Daoy (cell line): Measurements from ENCODE around the gene PNPLA1. TPM values are rescaled to one million over a fixed set of nuclear protein-coding genes. Genes with fewer than 3 reads are reported as not detected.

ENCODE experiments used
- DNase-seq: peaks from one replicate; pipeline ENCODE4 v3.0.0-alpha.2; 2015; ENCODE audit warnings: low read depth
- total RNA-seq: library from RNA; depleted of rRNA; stranded (reverse); fragments of >200 nt; shearing (Covaris generic); gene quantifications from 2 replicates; pipeline ENCODE4 v1.2.3, GENCODE V29; 2014; rRNA removed

PNPLA1 gene
- total RNA-seq, result not detected in 2 replicates

GRCh38 chr6:36269834-36270705 lies at the start of gene PNPLA1:
PNPLA1 (plus strand) TSS chr6:36270060; CDS start chr6:36270460, 400 bp downstream.
- DNase-seq, result peak; percentile 28

GRCh38 chr6:36220226-36220625 lies 49.6 kb upstream of the PNPLA1 start:
- DNase-seq, result no peak

- DNase-seq, result no peak
These were observed 48.2 kb upstream of the PNPLA1 start for GRCh38 chr6:36221674-36222073.

- no peak for DNase-seq
These were observed 46.9 kb upstream of the PNPLA1 start for GRCh38 chr6:36222924-36223323.

- DNase-seq, result no peak
These were observed 46.2 kb upstream of the PNPLA1 start for GRCh38 chr6:36223706-36224105.

GRCh38 chr6:36224918-36225461 lies 44.9 kb upstream of the PNPLA1 start:
- peak; percentile 26 for DNase-seq

GRCh38 chr6:36226438-36227047 lies 43.3 kb upstream of the PNPLA1 start:
- no peak for DNase-seq

GRCh38 chr6:36227379-36228228 lies 42.3 kb upstream of the PNPLA1 start:
- DNase-seq, result no peak

- DNase-seq, result no peak
These were observed 40.6 kb upstream of the PNPLA1 start for GRCh38 chr6:36229223-36229622.

GRCh38 chr6:36230371-36230770 lies 39.5 kb upstream of the PNPLA1 start:
- no peak for DNase-seq

- DNase-seq, result no peak
These were observed 37.7 kb upstream of the PNPLA1 start for GRCh38 chr6:36232172-36232571.

DNA sequence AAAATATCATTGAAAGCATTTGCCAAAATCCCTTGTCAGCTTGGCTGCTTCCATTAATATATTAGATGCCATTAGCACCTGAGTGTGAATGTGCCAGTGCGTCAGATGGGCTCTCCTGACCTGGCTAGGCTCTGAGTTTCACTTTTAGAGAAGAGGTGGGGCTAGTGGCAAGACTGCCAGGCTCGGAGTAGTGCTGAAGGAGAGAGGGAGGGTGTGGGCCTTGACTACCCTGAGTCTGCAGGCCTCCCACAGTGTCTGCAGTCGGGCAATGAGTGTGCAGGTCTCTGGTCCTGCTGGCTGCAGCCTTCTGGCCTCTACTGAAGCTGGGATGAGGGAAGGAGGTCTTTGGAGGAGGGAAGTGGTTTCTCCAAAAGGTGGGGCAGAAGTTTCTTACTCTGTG lies 34.6 kb upstream of the PNPLA1 start:
- DNase-seq, result peak; percentile 17

- DNase-seq, result no peak
These were observed 34.0 kb upstream of the PNPLA1 start for GRCh38 chr6:36235862-36236261.

GRCh38 chr6:36239774-36240173 lies 30.1 kb upstream of the PNPLA1 start:
- DNase-seq, result no peak

- DNase-seq, result no peak
These were observed 28.1 kb upstream of the PNPLA1 start for GRCh38 chr6:36241728-36242127.

DNA sequence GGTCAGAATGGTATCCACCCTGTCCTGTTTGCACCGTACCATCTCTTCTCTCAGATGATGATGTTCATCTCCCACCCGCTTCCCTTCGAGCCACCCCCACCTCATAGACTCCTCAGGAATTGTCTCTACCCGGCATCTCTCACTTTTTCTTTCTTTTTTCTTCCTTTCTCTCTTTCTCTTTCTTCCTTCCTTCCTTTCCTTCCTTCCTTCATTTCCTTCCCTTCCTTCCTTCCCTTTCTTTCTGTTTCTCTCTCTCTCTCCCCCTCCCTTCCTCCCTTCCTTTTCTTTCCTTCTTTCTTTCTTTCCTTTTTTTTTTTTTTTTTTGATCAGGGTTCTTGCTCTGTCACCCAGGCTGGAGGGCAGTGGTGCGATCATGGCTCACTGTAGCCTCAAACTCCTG lies 27.7 kb upstream of the PNPLA1 start:
- DNase-seq, result no peak

- no peak for DNase-seq
These were observed 27.2 kb upstream of the PNPLA1 start for GRCh38 chr6:36242626-36243025.

- DNase-seq, result no peak
These were observed 26.2 kb upstream of the PNPLA1 start for GRCh38 chr6:36243562-36244212.

GRCh38 chr6:36244641-36245280 lies 25.1 kb upstream of the PNPLA1 start:
- peak; percentile 45 for DNase-seq

- no peak for DNase-seq
These were observed 24.2 kb upstream of the PNPLA1 start for GRCh38 chr6:36245572-36246061.
